Hepatocyte (in vitro differentiated cells): ENCODE data around the gene TRIM44.

Experiments
- EZH2 ChIP-seq: fragments of 200-600 bp; sonication (generic); IDR thresholded peaks from 2 replicates; pipeline ENCODE4 v1.6.1; 2016; ENCODE audit warnings: antibody characterized with exemption, mild to moderate bottlenecking, borderline replicate concordance
- EZH2phosphoT487 ChIP-seq: fragments of 200-600 bp; sonication (generic); IDR thresholded peaks from one replicate; pipeline ENCODE4 v1.6.1; 2018; ENCODE audit warnings: antibody characterized with exemption, mild to moderate bottlenecking, low read depth, moderate library complexity; ENCODE audit not compliant: unreplicated experiment, severe bottlenecking
- TF ChIP-seq, protein P1 (sequence below): fragments of 200-600 bp; sonication (generic); IDR thresholded peaks from 2 replicates; pipeline ENCODE4 v1.5.1; 2016; ENCODE audit warnings: antibody characterized with exemption, mild to moderate bottlenecking; ENCODE audit not compliant: poor library complexity

DNA sequence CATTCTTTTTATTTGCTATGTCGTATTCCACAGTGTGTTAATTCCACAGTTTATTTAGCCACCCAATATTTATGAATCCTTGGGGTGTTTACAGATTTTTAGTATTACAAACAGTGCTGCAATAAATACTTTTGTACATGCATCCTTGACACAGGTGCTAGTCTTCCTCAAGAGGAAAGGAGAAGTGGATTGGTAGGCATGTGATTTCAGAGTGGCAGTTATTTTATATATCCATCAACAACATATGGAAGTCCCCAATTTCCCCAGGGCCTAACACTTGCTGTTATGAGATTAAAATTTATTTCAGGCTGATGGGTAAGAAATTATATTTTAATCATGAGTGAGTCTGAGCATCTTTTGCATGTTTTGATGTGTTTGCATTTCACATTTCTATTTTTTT, 17.9 kb downstream of the TRIM44 start:
- TF ChIP-seq, protein P1, sequence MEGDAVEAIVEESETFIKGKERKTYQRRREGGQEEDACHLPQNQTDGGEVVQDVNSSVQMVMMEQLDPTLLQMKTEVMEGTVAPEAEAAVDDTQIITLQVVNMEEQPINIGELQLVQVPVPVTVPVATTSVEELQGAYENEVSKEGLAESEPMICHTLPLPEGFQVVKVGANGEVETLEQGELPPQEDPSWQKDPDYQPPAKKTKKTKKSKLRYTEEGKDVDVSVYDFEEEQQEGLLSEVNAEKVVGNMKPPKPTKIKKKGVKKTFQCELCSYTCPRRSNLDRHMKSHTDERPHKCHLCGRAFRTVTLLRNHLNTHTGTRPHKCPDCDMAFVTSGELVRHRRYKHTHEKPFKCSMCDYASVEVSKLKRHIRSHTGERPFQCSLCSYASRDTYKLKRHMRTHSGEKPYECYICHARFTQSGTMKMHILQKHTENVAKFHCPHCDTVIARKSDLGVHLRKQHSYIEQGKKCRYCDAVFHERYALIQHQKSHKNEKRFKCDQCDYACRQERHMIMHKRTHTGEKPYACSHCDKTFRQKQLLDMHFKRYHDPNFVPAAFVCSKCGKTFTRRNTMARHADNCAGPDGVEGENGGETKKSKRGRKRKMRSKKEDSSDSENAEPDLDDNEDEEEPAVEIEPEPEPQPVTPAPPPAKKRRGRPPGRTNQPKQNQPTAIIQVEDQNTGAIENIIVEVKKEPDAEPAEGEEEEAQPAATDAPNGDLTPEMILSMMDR: no peak
- no peak for TF ChIP-seq EZH2
- no peak for TF ChIP-seq EZH2phosphoT487
